ENCODE measurements around the gene C11orf52. TPM values are rescaled to one million over a fixed set of nuclear protein-coding genes. Genes with fewer than 3 reads are reported as not detected.

Gene C11orf52
- total and polyA plus RNA-seq, 2 of the 13 experiments (the other 11 are each of a cell fraction or from before 2014, with no cell fraction given) = 7.4 to 11.0 TPM

GRCh38 chr11:111966678-111967077, 48.0 kb downstream of the C11orf52 start:
- in situ Hi-C loops (cut with HindIII; ENCODE audit: extremely low pct_ligation_motif_present, low pct_unique_long_range_greater_than_20kb) = no loop called here
- no peak overlapping the region for H2AFZ ChIP-seq (ENCODE audit: low read length)
- POLR2A ChIA-PET = no interaction called here

More at GRCh38 chr11:111966678-111967077, 48.0 kb downstream of the C11orf52 start:
- WGBS (ENCODE audit: low lambda C conversion rate) = 99% methylated on average over 5 of the region's 5 CpGs
- H3K27me3 ChIP-seq (ENCODE audit: control insufficient read depth in 1 of 2, insufficient read depth in 2 of 2, low read length in 2 of 2) = no peaks in the 10 kb centered on the region
- no peak overlapping the region for H3K4me3 ChIP-seq (replicated peaks in 1 of 3; ENCODE audit: insufficient read depth in 1 of 3, low read depth in 2 of 3, low read length in 3 of 3)
- no TSS peak for BruUV-seq (replicated peaks)
- no peaks in the 10 kb centered on the region for H3K9me3 ChIP-seq (ENCODE audit: low read length)
- no peak overlapping the region for H3K4me2 ChIP-seq (ENCODE audit: low read depth, low read length)
- H4K20me1 ChIP-seq (ENCODE audit: insufficient read depth, low read length) = no peaks in the 10 kb centered on the region
- peaks cover 9 to 48% of the 10 kb centered on the region in 2 experiments for H3K36me3 ChIP-seq (replicated peaks in 1 of 2; ENCODE audit: control insufficient read depth in 1 of 2, insufficient read depth in 2 of 2, low read length in 2 of 2)
- no peaks in the 10 kb centered on the region for H3K4me1 ChIP-seq (ENCODE audit: insufficient read depth, low read length)
- CTCF ChIA-PET (ENCODE audit: low intra/inter-chr PET ratio, low total read pairs) = no interaction called here
- H3K9ac ChIP-seq (ENCODE audit: insufficient read depth, low read depth, low read length) = no peak overlapping the region
- DNase-seq (ENCODE audit: low spot score) (no peak), FAIRE-seq (no peak), ATAC-seq (no peak)
- no peaks in the 10 kb centered on the region for H3K79me2 ChIP-seq (ENCODE audit: insufficient read depth, low read length)
- intact Hi-C loops (cut with micrococcal nuclease; ENCODE audit: unreplicated experiment) = no loop called here
- H3K27ac ChIP-seq (ENCODE audit: extremely low read length, insufficient read depth, low read length) = no peak overlapping the region
- no peak for TF ChIP-seq KDM5A (IDR thresholded peaks at IDR 0.05; ENCODE audit: borderline replicate concordance, low read length)
- TF ChIP-seq POLR2AphosphoS2 (IDR thresholded peaks at IDR 0.05; ENCODE audit: low read depth, low read length) = no peak
- TF ChIP-seq, protein P1, sequence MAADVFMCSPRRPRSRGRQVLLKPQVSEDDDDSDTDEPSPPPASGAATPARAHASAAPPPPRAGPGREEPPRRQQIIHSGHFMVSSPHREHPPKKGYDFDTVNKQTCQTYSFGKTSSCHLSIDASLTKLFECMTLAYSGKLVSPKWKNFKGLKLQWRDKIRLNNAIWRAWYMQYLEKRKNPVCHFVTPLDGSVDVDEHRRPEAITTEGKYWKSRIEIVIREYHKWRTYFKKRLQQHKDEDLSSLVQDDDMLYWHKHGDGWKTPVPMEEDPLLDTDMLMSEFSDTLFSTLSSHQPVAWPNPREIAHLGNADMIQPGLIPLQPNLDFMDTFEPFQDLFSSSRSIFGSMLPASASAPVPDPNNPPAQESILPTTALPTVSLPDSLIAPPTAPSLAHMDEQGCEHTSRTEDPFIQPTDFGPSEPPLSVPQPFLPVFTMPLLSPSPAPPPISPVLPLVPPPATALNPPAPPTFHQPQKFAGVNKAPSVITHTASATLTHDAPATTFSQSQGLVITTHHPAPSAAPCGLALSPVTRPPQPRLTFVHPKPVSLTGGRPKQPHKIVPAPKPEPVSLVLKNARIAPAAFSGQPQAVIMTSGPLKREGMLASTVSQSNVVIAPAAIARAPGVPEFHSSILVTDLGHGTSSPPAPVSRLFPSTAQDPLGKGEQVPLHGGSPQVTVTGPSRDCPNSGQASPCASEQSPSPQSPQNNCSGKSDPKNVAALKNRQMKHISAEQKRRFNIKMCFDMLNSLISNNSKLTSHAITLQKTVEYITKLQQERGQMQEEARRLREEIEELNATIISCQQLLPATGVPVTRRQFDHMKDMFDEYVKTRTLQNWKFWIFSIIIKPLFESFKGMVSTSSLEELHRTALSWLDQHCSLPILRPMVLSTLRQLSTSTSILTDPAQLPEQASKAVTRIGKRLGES (CRISPR knock-in tag; IDR thresholded peaks at IDR 0.05; ENCODE audit: borderline replicate concordance) = no peak
- no peak for TF ChIP-seq ZUFSP (CRISPR knock-in tag; IDR thresholded peaks at IDR 0.05; ENCODE audit: borderline replicate concordance)
- TF ChIP-seq PBX2 (CRISPR knock-in tag; IDR thresholded peaks at IDR 0.05) = no peak
- TF ChIP-seq ISX (CRISPR knock-in tag; conservative IDR thresholded peaks at IDR 0.05) = no peak
- TF ChIP-seq HNF4G (IDR thresholded peaks at IDR 0.05; ENCODE audit: borderline replicate concordance, low read depth, low read length) = no peak
- no peak for TF ChIP-seq HNF4G (CRISPR knock-in tag; IDR thresholded peaks at IDR 0.05; ENCODE audit: borderline replicate concordance, low read depth)
- TF ChIP-seq ISL2 (CRISPR knock-in tag; IDR thresholded peaks at IDR 0.05) = no peak
- TF ChIP-seq ZNF652 (CRISPR knock-in tag; IDR thresholded peaks at IDR 0.05; ENCODE audit: borderline replicate concordance, low read depth) = no peak
- no peak for TF ChIP-seq NCOA2 (CRISPR knock-in tag; IDR thresholded peaks at IDR 0.05)
- no peak for TF ChIP-seq HNF4A (CRISPR knock-in tag; IDR thresholded peaks at IDR 0.05)
- no peak for TF ChIP-seq GTF2F1 (IDR thresholded peaks at IDR 0.05; ENCODE audit: low read length)
- no peak for TF ChIP-seq HDAC2 (CRISPR knock-in tag; IDR thresholded peaks at IDR 0.05)
